K562 (cell line): ENCODE measurements around the gene PDE11A. TPM values are rescaled to one million over a fixed set of nuclear protein-coding genes. Genes with fewer than 3 reads are reported as not detected.

ENCODE experiments used
- CCNT2 ChIP-seq: IDR thresholded peaks from 2 replicates; pipeline ENCODE4 v1.6.1; 2011; ENCODE audit warnings: borderline replicate concordance, low read depth, mild to moderate bottlenecking, moderate library complexity, mixed read lengths, low read length; ENCODE audit not compliant: insufficient read length; ENCODE audit errors: extremely low read depth
- IRF9 ChIP-seq: fragments of 450-650 bp; IDR thresholded peaks from 2 replicates; pipeline ENCODE4 v1.6.1; 2016; ENCODE audit warnings: missing biosample characterization, missing genetic modification characterization
- KDM4B ChIP-seq, 2 experiments: fragments of 450-650 bp in 1 of 2; sonication (generic) in 1 of 2; IDR thresholded peaks; 2 replicates each; pipeline ENCODE4 v1.6.1; 2016 to 2017; ENCODE audit warnings: borderline replicate concordance in 2 of 2, antibody characterized with exemption in 1 of 2, low read depth in 1 of 2, mild to moderate bottlenecking in 1 of 2
- MNT ChIP-seq, 2 experiments: fragments of 450-650 bp; conservative IDR thresholded peaks; 2 replicates each; pipeline ENCODE4 v1.6.1; 2017; ENCODE audit warnings: mild to moderate bottlenecking in 2 of 2, moderate library complexity in 2 of 2
- PCBP1 ChIP-seq: fragments of 200-400 bp; formaldehyde crosslinking; IDR thresholded peaks from 2 replicates; pipeline ENCODE4 v1.6.1; 2018; ENCODE audit warnings: mild to moderate bottlenecking, low read depth, low read length; ENCODE audit not compliant: poor library complexity, severe bottlenecking
- ZFP1 ChIP-seq: fragments of 450-650 bp; formaldehyde crosslinking; IDR thresholded peaks from 2 replicates; pipeline ENCODE4 v1.4.0; 2020; ENCODE audit warnings: mild to moderate bottlenecking, mixed read lengths
- ZNF143 ChIP-seq: sonication (generic); formaldehyde crosslinking; IDR thresholded peaks from 2 replicates; pipeline ENCODE4 v1.9.0; 2022; ENCODE audit warnings: mild to moderate bottlenecking, missing genetic modification reagents
- ZNF175 ChIP-seq: fragments of 200-800 bp; sonication (Bioruptor generic); IDR thresholded peaks from 2 replicates; pipeline ENCODE4 v1.6.1; 2016; ENCODE audit warnings: low read depth, mild to moderate bottlenecking, missing genetic modification characterization, missing compliant biosample characterization
- ZNF232 ChIP-seq: sonication (generic); formaldehyde crosslinking; IDR thresholded peaks from 2 replicates; pipeline ENCODE4 v1.8.0; 2022; ENCODE audit warnings: mild to moderate bottlenecking, missing genetic modification reagents
- ZNF592 ChIP-seq: fragments of 450-650 bp; IDR thresholded peaks from 2 replicates; pipeline ENCODE4 v1.6.1; 2017; ENCODE audit warnings: antibody characterized with exemption, mild to moderate bottlenecking
- ZNF76 ChIP-seq: fragments of 250-450 bp; sonication (Bioruptor Pico); IDR thresholded peaks from 2 replicates; pipeline ENCODE4 v1.4.0; 2020; ENCODE audit warnings: mild to moderate bottlenecking, moderate library complexity, borderline replicate concordance
- ZNF764 ChIP-seq: fragments of 250-450 bp; sonication (Bioruptor Pico); IDR thresholded peaks from 2 replicates; pipeline ENCODE4 v1.4.0; 2020; ENCODE audit warnings: low read depth, mild to moderate bottlenecking, moderate library complexity
- ZNF778 ChIP-seq: fragments of 450-650 bp; formaldehyde crosslinking; IDR thresholded peaks from 2 replicates; pipeline ENCODE4 v1.4.0; 2020; ENCODE audit warnings: mild to moderate bottlenecking, moderate library complexity
- polyA plus RNA-seq, 8 experiments: library from polyadenylated mRNA; depleted of rRNA in 4 of 8; stranded (reverse) in 5 of 8; unstranded in 3 of 8; fragments of >200 nt; fragmentation: Nextera tagmentation in 2 of 8; fragmentation: Illumina TruSeq in 1 of 8; extraction: Ambion mirVana in 2 of 8; extraction: Trizol in 1 of 8; gene quantifications; 2 replicates each; pipeline versions ENCODE4 v1.2.1 to v1.2.3, GENCODE V29; 2011 to 2014; ENCODE audit warnings: inconsistent platforms in 1 of 8, missing spikeins in 1 of 8
- total RNA-seq, 7 experiments: library from RNA; depleted of rRNA in 6 of 7; stranded (reverse); fragments of >200 nt in 6 of 7; fragmentation: Illumina TruSeq in 2 of 7; extraction: Trizol in 2 of 7; gene quantifications; 2 replicates each; pipeline versions ENCODE4 v1.2.1 to v1.2.3, GENCODE V29; 2011 to 2021; ENCODE audit warnings: low replicate concordance in 1 of 7
- TF ChIP-seq, protein P1 (sequence below): sonication (generic); formaldehyde crosslinking; IDR thresholded peaks from 2 replicates; pipeline ENCODE4 v1.8.0; 2023; ENCODE audit warnings: mild to moderate bottlenecking, missing genetic modification reagents

PDE11A gene
- total and polyA plus RNA-seq, 9 of the 15 experiments (the other 6 are each of a cell fraction or from before 2014, with no cell fraction given), result 3.2 to 22.1 (median 5.7) TPM

- TF ChIP-seq MNT (conservative IDR thresholded peaks at IDR 0.05), result peak; percentile 68 to 85; a peak in 3 of 4 replicates
- TF ChIP-seq KDM4B (IDR thresholded peaks at IDR 0.05; ENCODE audit: borderline replicate concordance in 2 of 2, low read depth in 1 of 2), result peak in 1 of 2 experiments; percentile 86; a peak in 2 of 4 replicates
- no peak for TF ChIP-seq ZNF232 (CRISPR knock-in tag)
- TF ChIP-seq, protein P1, sequence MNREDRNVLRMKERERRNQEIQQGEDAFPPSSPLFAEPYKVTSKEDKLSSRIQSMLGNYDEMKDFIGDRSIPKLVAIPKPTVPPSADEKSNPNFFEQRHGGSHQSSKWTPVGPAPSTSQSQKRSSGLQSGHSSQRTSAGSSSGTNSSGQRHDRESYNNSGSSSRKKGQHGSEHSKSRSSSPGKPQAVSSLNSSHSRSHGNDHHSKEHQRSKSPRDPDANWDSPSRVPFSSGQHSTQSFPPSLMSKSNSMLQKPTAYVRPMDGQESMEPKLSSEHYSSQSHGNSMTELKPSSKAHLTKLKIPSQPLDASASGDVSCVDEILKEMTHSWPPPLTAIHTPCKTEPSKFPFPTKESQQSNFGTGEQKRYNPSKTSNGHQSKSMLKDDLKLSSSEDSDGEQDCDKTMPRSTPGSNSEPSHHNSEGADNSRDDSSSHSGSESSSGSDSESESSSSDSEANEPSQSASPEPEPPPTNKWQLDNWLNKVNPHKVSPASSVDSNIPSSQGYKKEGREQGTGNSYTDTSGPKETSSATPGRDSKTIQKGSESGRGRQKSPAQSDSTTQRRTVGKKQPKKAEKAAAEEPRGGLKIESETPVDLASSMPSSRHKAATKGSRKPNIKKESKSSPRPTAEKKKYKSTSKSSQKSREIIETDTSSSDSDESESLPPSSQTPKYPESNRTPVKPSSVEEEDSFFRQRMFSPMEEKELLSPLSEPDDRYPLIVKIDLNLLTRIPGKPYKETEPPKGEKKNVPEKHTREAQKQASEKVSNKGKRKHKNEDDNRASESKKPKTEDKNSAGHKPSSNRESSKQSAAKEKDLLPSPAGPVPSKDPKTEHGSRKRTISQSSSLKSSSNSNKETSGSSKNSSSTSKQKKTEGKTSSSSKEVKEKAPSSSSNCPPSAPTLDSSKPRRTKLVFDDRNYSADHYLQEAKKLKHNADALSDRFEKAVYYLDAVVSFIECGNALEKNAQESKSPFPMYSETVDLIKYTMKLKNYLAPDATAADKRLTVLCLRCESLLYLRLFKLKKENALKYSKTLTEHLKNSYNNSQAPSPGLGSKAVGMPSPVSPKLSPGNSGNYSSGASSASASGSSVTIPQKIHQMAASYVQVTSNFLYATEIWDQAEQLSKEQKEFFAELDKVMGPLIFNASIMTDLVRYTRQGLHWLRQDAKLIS (CRISPR knock-in tag), result 0 out of 2 replicates have a peak, but pooled peaks have one; percentile 79
- peak; percentile 37; the same call in 1 of the 2 replicates for TF ChIP-seq ZNF592
- 0 out of 2 replicates have a peak, but pooled peaks have one; percentile 37 for TF ChIP-seq IRF9
- no peak for TF ChIP-seq ZNF175 (CRISPR knock-in tag)
- TF ChIP-seq PCBP1, result peak; percentile 22
- TF ChIP-seq CCNT2, result peak; percentile 88
- no peak for TF ChIP-seq ZNF764 (CRISPR knock-in tag)
- TF ChIP-seq ZNF76 (CRISPR knock-in tag), result no peak
- no peak for TF ChIP-seq ZNF778
- no peak for TF ChIP-seq ZNF143 (CRISPR knock-in tag)
- no peak for TF ChIP-seq ZFP1
Measured at GRCh38 chr2:178112202-178113152, 39.9 kb upstream of the PDE11A start, which contains the start of gene RBM45 (continued).
